ENCODE measurements around the gene LCN15.
"Not testable (repeated sequence)": the region's sequence is repeated elsewhere in the genome, so short reads cannot be mapped to it uniquely, and the experiment has no call there.

LCN15 gene

DNA sequence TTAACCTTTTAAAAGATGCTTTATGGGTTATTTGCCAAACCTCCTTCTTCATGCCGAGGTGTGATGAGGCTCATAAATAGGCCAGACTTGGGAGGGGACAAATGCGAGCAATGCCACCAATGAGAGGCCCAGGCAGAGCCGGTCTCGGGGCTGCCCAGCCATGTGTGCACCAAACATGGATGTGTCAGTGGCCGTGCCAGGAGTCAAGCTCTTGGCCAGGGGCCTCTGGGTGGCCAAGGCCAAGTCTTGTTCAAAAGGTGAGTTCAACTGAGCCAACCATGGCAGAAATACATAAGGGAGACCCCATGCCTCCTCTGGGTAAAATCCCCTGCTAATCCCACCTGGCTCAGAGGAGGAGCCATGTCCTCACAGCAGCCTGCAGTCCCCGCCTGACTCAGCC, 10.9 kb upstream of the LCN15 start:
- no peak for DNase-seq (ENCODE audit: low read depth in 2 of 2)

DNA sequence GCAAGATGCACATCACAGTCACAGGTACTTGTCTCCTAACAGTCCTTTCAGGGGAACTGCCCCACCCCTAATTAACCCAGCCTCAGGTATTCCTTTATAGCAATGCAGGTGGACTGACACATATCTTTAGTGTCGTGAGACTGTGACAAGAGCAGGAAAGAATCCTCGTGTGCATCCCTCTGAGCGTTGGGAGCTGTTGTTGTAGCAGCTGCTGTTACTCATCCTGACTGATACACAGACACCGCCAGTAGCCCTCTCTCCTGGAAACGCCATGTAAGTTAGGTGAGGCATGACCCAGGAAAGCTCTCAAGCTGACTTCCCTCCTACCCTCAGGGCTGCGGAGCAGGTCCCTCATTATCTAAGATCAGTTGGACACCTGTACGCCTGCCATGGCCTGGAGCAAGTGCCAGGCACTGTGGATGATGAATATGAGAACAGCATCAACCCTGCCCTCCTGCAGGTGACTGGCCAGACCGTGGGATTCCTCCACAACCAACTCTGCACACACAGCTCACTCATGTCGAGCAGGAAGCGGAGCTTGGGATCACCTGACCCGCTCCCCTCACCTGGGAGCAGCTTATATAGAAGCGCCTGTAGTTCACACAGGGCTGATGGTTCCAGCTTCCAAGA, 10.2 kb upstream of the LCN15 start:
- no peak for DNase-seq (ENCODE audit: low read depth in 2 of 2)

DNA sequence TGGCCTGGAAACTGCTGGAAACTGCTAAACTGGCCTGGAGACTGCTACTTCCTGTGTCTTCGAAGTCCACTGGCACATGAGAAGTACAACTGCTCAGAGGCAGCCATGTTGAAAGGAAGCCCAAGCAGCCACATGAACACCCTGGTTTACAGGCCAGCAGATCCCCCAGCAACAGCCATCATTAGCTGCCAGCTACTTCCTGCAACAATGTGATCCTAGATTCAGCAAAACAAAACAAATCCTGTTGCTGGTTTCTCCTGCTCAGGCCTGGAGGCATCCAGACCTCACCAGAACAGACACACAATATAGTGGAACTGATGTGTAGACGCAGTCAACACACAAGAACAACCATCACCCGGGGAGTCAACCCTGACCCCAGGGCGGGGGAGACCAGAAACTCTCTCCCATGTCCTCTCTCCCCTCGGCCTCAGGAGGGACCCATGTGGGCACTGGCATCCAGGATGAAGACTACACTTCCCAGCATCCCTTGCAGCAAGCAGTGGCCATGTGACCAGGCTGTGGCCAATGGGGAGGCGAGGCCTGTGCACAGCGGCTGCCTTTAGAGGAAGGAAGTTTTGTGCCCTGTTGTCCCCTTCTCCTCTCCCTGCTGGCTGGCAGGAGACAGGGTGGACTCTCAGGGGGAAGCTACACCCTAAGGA, 9.2 kb upstream of the LCN15 start:
- DNase-seq (ENCODE audit: low read depth in 2 of 2): no peak

DNA sequence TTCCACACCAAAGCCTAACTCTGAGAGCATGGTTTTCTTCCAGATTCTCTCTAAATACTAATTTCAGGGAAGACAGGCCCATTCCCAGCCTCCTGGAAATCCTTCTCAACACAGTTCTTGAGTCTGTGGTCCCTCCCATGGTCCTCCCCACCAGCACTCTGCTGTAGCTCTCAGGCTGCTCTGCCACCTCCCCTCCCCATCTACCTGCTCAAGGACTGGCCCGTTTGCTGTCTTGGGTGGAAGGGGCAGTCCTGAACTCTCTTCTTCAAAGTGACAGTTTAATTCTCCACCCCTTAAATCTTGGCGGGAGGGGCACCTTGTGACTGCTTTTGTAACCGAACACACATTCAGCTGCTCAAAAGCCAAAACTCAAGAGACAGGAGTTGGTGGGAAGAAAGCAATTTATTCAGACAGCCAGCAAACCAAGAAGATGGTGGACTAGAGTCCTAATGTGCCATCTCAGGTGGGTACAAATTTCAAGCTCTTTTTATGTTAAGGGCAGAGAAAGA, 7.6 kb upstream of the LCN15 start:
- DNase-seq (ENCODE audit: low read depth in 2 of 2): no peak

DNA sequence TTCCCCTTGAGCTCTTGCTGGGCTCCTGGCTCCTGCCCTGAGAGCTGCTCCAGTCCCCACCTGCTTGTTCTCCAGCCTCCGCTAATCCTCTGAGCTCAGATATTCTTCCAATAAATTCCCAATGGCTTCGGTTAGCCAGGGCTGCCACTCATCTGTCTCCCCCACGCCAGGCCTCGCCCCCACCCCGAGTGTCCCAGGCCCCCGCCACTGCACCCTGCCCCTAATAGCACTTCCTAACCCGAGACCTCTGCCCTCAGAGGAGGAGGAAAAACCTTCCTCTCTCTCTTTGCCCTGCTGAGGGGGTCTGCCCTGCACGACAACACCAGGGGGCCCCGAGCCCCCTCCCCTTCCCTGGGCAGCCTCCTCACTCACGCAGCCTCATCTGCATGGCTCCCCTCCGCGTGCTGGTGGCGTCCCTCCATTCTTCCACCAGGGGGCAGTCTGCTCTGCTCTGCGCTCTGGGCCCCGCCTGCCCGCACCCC, 5.4 kb upstream of the LCN15 start:
- no peak for DNase-seq (ENCODE audit: low read depth in 2 of 2)

DNA sequence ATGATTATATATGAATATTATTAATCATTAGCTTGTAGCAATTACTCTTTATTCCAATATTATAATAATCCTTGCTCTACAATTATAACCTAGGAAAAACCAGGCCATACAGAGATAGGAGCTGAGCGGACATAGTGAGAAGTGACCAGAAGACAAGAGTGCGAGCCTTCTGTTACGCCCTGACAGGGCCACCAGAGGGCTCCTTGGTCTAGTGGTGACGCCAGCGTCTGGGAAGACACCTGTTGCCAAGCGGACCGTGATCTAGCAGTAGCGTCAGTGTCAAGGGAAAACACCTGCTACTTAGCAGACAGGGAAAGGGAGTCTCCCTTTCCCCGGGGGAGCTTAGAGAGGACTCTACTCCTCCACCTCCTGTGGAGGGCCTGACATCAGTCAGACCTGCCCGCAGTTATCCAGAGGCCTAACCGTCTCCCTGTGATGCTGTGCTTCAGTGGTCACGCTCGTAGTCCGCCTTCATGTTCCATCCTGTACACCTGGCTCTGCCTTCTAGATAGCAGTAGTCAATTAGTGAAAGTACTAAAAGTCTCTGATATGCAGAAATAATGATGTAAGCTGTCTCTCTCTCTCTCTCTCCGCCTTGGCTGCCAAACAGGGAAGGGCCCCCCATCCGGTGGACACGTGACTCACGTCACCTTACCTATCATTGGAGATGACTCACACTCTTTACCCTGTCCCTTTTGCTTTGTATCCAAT, 2.2 kb upstream of the LCN15 start:
- DNase-seq (ENCODE audit: low read depth in 2 of 2): not testable (repeated sequence)

DNA sequence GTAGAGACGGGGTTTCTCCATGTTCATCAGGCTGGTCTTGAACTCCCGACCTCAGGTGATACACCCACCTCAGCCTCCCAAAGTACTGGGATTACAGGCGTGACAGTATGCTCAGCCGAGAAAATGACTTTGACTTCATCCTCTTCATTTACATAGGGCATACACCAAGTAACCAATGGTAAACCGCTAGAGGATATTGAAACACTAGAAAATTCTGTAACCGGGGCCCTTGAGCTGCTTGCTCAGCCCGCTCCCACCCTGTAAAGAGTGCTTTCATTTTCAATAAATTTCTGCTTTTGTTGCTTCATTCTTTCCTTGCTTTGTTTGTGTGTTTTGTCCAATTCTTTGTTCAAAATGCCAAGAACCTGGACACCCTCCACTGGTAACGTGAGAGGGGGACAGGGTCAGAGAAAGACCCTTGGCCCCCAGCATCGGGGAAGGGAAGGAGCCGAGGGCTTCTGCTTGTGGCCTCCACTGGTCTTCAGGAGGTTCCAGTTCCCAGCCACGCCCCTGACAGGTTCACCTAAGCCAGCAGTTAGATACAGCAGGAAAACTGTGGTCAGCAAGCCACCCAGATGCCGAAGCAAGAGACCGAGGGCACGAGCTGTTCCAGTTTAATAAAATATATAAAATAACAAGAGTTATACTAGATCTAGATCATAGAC, 1.6 kb upstream of the LCN15 start:
- DNase-seq (ENCODE audit: low read depth in 2 of 2): not testable (repeated sequence)

DNA sequence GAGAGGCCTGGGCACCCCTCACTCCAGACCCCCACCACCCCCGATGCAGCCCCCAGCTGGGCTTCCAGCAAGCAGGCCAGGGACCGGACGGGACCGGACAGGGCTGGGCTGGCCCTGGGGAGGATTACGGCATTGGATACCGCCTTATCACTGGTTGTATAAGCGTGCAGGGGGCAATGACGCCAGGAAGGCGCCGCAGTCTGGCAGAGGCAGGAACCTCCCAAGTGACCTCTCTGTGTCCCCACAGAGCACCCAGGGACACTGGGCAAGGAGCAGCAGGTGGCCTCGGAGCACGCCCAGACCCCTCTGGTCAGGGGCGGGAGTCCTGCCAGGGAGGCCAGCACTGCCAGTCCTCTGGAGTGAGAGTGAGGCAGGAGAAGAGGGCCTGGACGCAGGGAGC, 723 bp upstream of the LCN15 start:
- no peak for DNase-seq (ENCODE audit: low read depth in 2 of 2)

DNA sequence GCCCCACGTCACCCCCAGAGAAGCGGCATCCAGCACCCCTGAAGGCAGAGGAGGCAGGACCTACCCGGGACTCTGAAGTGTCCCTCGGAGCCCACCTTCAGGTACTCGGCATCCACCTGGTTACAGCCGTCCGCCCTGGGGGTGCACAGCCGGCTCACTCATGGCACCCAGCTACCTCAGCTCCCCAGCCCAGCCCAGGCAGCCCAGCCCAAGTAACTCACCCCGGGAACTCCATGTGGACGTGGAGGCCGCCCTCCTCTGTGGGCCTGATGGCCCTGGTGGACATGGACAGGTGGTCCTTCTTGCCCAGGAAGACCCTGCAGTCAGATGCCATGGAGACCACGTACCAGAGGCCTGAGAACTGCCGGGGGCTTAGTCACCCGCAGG, 676 bp downstream of the LCN15 start:
- DNase-seq (ENCODE audit: low read depth in 2 of 2): no peak

DNA sequence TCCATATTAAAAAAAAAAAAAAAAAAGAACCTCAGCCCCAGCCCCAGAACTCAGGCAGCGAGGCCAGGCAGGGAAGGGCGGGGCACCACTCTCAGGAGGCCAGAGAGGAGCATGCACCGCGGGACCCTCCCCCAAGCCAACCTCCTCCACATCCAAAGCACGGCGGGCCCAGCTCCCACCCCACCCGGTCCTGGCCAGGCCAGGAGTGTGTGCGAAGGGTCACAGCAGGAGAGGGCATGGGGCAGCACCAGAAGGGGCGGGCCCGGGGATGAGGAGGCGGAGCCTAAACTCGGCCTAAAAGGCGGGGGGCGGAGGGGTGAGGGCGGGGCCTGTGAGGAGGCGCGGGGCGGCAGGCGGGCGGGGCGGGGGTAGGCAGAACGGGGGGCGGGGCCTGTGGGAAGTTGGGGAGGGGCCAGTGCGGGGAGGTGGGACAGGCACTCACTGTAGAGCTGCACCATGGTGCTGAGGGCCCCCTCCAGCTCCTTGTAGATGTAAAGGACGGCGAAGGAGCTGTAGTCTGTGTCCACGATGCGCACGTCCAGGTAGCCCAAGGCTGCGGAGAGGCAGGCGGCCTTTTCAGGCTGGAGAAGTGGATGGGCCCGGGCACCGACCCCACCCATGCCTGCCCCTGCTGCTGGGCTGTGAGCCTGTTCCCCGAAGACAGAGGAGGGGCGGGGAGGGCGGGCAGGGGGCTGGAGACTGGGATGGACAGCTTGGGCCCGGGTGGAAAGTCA, 1.2 kb downstream of the LCN15 start:
- DNase-seq (ENCODE audit: low read depth in 2 of 2): no peak

DNA sequence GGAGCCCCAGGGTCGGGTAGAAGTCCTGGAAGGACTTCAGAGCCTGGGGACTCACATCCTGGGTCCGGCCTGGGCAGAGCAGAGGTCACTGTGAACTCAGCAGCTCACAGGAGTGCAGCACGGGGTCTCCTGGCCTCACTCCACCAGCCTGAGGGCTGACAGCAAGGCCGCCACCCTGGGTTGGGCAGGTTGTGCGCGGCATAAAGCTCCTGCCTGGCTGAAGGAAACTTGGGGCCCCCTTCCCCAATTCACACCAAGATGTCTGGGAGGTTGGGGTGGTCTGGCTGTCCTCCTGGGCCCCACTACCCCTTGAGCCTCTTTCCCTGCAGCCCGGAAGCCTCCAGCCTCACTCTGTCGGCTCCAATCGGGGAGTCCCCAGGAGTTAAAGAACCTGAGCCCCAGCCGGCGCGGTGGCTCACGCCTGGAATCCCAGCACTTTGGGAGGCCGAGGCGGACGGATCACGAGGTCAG, 2.1 kb downstream of the LCN15 start:
- no peak for DNase-seq (ENCODE audit: low read depth in 2 of 2)

DNA sequence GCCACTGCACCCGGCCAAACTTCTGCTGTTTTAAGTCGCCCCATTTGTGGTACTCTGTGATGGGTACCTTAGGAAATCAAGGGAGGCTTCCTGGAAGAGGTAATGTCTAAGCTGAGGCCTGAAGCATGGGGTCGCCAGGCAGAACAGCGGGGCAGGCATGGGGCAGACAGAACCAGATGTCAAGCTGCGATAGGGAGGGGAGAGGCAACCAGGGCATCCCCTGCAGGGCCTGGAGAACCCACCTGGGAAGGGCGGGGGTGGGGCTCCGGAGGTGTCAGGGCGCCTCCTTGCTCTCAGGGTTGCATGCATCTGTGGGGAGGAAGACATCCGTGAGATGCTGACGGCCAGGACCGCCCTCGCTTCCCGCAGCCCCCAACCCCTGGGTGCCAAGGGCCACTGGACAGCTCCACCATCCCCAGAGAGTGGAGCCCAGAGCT, 2.8 kb downstream of the LCN15 start:
- DNase-seq (ENCODE audit: low read depth in 2 of 2): no peak

DNA sequence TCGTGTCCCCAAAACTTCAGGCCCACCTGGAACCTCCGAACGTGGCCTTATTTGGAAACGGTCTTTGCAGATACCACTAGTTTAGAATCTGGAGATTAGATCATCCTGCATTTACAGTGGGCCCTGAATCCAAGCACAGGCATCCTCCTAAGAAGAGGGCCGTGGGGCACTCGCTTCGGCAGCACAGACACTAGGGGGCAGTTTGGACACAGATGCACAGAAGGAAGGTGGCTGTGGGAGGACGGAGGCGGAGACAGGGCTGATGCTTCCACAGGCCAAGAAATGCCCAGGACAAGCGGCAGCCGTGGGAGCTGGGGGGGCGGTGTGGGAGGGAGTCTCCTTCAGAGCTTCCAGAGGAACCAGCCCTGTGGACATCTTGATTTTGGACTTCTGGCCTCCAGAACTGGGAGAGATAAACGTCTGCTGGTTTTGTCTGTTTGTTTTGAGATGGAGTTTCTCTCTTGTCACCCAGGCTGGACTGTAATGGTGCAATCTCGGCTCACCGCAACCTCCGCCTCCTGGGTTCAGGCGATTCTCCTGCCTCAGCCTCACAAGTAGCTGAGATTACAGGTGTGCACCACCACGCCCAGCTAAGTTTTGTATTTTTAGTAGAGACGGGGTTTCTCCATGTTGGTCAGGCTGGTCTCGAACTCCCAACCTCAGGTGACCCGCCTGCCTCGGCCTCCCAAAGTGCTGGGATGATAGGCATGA, 3.3 kb downstream of the LCN15 start:
- peak; percentile 10 to 11 for DNase-seq (ENCODE audit: low read depth in 2 of 2)

DNA sequence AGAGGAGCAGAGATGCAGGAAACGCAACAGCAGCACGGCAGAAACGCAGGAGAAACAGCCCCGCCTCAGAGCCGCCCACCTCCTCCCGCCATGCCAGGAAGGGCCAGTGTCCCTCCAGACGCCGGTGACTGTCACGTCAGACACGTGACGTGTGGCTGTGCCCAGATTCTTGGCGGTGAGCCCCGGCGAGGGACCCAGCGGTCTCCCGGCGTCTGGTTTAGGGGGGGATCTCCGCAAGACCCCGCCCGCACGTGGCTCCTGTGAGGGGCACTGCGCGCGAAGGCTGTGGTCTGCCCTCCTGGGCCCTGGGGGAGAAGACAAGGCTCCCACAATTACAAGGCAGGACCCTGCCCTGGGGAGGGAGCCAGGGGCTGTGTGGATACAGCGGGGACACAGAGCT, 3.9 kb downstream of the LCN15 start:
- no peak for DNase-seq (ENCODE audit: low read depth in 2 of 2)

DNA sequence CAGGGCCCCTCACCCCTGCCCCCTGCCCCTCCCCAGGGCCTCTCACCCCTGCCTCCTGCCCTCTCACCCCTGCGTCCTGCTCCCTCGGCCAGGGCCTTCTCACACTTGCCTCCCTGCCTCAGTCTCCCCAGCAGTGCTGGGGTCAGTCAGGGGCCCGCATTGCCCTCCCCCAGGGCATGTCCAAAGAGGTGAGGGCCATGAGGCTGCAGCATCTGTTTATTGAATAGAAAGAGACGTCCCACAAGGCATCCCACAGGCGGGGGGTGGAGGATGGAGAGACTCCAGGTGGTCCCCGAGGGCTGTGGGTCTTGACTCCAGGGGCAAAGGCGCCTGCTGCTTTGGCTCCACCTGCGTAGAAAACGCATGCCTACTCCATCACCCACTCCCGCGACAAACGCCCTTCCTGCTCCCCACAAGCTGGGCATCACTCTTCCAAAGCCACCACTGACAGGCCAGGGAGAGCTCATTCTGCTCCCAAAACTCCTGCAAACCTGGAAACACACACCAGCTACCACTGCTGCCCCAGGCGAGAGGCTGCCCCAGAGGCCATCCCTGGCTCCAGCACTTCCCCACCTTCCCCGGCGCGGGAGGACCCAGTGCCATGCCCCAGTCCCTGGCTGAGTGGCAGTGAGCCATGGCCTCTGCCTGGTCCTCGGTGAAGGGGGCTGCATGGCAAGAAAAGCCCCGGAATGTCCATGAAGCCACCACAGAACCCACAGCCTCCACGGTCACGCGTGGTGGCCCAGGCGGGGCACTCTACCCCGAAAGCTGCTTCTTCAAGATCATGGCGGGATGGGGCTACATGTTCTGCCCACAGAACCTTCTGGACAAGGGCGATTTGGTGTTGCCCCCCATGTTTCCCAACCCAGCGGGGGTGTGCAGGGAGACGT, 4.6 kb downstream of the LCN15 start:
- no peak for DNase-seq (ENCODE audit: low read depth in 2 of 2)

DNA sequence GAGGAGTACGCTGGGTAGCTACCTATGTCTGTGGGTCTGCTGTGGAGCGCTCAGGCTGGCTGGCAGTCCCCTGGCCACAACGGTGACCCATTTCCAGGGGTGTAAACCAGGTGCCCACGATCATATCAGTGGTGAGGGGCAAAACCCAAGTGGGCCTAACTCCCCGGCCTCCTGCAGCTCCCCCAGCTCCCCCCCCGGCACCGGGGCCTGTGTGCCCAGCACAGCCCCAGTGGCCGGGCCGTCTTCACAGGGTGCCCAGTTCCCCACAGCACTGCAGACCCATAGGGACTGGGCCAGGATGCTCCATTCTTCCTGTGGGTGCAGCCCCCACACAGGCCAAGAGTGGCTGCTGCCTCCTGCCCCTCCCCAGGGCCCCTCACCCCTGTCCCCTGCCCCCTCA, 5.3 kb downstream of the LCN15 start:
- DNase-seq (ENCODE audit: low read depth in 2 of 2): no peak

DNA sequence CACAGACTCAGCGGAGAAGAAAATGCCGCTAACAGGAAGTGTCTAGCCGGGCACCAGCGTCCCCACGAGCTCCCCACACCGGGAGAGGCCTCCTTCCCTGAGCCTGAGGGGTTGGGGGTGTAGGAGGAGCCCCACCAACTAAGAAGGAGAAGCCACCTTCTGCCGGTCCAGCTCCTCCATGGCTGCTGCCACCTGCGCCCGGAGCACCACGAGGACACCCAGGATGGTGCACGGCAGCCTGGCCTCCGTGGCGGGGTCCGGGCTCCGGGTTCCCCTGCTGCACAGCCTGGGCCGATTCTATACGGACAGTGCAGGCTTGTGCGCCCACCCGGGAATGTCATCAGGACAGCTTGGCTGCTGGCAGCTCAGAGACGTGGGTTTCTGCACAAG, 6.6 kb downstream of the LCN15 start:
- DNase-seq (ENCODE audit: low read depth in 2 of 2): no peak

DNA sequence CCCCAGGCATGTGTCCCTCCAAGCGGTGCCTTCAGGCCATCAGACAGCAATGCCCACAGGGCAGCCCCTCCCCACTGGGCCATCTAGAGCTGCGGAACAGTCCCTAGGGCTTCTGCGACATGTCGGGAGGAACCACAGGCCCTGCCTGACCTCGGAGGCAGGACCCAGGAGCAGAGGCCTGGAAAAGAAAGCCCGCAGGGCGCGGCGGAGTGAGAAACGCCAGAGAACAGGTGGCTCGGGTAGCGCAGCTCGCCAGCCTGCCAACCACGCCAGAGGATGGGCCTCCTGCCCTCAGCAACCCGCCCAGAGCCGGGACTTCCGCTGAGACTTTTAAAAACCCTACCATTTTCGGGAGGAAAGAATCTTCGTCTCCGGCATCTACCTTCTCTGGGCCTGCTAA, 7.0 kb downstream of the LCN15 start:
- no peak for DNase-seq (ENCODE audit: low read depth in 2 of 2)

DNA sequence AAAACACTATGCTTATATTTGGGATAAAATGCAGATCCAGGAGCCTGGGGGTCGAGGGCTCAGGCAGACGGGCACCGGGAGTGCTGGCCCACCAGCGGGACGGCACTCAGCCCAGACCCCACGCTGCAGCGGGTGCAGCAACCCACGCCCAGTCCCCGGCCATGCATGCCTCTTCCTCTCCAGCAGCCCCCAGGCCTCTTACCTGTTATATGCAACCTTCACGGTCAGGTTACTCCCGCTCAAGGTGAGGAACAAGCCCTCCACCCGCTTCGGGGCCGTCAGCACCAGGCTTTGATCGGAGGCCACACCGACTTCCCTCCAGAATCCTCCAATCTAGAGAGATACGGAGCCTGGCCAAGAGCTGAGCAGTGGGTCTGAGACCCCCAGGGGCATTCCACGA, 7.5 kb downstream of the LCN15 start:
- DNase-seq (ENCODE audit: low read depth in 2 of 2): no peak

DNA sequence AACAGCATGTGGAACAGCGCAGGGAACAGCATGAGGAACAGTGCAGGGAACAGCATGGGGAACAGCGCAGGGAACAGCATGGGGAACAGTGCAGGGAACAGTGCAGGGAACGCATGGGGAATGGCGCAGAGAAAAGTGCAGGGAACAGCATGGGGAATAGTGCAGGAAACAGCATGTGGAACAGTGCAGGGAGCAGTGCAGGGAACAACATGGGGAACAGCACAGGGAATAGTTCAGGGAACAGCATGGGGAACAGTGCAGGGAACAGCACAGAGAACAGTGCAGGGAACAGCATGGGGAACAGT, 8.2 kb downstream of the LCN15 start:
- DNase-seq (ENCODE audit: low read depth in 2 of 2): no peak

Data from fibroblast of skin of left quadriceps (primary cell).